NCI-H82 treated with DMSO at 0.1 percent for 48 hours (cell line): ENCODE measurements around the gene ITIH1.

Experiments
- DNase-seq: peaks from one replicate; lab custom pipeline; 2025; ENCODE audit not compliant: unreplicated experiment; lab: John Stamatoyannopoulos, UW

The ITIH1 gene

GRCh38 chr3:52810923-52811322, 33.5 kb downstream of the ITIH1 start:
- no peak for DNase-seq

- DNase-seq: no peak
Observed at GRCh38 chr3:52811452-52812011, 34.1 kb downstream of the ITIH1 start.

GRCh38 chr3:52813810-52814209, 36.4 kb downstream of the ITIH1 start:
- DNase-seq: no peak

DNA sequence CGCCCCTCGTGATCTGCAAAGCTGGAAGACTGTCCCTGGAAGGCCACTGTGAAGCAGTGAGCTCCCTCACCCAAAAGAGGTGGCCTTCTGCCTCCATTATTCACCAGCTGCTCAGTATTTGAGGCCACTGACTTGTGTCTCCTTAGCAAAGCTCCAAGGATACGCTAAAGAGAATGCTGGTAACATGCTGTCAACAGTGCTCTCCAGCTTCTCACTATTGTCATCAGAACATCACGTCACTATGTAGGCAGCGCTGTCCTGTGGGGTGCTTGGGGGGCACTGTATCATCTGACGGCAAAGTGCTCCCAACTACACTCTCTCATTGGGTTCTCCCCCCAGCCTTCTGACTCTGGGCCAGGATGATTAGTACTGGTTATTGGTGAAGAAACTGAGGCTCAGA, 38.8 kb downstream of the ITIH1 start:
- no peak for DNase-seq

- no peak for DNase-seq
Observed at GRCh38 chr3:52816654-52817053, 39.3 kb downstream of the ITIH1 start.

- DNase-seq: no peak
Observed at GRCh38 chr3:52817221-52817620, 39.8 kb downstream of the ITIH1 start.

DNA sequence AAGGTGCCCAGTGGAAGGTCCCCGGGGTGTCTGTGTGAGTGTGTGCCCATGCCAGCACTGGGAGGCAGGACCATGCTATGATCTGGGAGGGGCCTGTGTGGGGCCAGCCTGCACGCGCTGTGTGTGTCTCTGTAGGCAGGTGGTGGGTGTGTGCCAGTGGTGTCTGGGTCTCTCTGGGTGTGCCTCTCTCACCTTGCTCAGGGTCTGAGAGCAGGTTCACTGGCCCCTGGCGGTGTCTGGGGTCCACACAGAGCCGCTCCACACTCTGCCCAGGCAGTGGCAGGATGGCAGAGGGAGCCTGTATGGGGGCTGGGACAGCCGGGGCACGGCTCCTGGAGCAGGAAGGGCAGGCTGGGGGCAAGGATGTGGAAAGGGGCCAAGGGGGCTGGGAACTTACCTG, 40.5 kb downstream of the ITIH1 start:
- no peak for DNase-seq

DNA sequence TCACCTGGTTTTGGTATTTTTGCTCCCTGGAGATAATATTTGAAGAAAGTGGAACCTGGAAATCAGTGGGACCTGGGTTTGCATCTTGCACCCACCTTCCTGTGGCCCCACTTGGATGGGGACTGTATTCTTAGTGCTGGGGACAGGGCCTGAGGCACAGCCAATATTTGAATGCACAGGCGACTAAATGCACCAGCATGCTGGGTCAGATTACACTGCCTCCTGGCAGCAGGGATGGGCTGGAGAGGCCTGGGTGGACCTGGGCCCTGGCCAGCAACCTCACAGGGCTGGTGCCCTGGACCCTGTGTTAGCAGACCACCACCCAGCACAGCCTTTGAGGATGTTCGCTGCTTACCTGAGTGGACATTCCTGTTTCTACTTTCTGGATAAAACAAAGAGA, 42.5 kb downstream of the ITIH1 start:
- DNase-seq: no peak

DNA sequence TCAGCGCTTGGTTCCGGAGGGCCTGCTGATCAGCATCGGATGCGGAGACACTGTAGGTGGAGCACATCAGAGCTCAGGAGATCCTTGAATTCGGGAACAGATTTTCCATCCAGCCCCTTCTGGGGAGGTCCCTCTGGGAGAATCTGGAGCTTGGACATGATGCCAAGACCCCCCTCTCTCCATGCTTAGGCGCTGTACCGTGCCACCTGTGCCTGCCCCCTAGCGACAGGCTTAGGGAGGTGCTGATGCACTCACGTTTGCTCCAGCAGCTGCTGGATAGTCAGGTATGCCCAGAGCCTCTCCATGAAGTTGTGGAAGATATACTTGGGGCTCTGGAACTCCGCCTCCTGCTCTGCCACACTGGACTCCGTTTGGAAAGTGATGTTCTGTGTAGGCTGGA, 43.3 kb downstream of the ITIH1 start:
- DNase-seq: no peak

- DNase-seq: no peak
Observed at GRCh38 chr3:52822363-52822762, 45.0 kb downstream of the ITIH1 start.

DNA sequence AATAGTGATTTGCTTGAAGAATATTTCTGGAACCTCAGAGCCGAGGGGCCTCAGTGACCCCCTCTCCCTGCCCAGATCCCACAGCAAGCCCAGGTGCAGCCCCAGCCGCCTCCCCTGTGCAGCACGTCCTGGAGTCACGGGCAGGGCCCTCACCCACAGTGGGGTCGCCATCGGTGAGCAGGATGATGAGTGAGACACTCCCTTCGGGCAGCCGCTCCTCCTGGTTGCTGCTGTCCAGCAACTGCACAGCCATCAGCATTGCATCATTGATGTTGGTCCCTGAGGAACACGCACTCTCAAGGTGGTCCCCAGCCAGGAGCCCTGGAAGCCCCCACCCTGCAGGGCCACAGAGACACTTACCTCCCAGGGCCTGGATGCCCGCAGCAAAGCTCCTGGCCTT, 46.6 kb downstream of the ITIH1 start:
- DNase-seq: no peak

GRCh38 chr3:52827441-52827840, 50.0 kb downstream of the ITIH1 start:
- no peak for DNase-seq

- DNase-seq: no peak
Observed at GRCh38 chr3:52827866-52828376, 50.5 kb downstream of the ITIH1 start.

- DNase-seq: no peak
Observed at GRCh38 chr3:52829482-52829881, 52.1 kb downstream of the ITIH1 start.

DNA sequence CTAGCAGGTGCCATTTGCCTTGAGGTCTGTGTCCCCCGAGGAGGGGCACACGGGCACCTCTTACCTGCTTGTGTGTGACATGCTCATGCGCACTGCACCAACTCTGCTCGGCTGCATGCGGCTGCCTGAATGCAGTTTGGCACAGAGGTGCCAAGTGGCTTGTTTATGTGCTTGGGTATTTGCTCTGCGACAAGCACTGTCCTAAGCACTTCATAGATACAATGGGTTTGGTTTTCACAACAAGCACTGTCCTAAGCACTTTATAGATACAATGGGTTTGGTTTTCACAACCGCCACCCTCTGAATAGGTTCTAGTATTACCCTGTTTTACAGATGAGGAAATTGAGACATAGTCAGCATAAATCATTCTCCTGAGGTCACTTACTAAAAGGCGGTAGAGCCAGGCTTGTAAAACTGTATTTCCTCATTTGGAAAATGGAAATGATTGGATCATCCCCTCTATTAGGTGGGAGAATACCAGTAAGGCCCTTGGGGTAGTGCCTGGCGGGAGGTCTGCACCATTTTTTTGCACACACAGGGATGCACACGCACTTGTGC, 52.6 kb downstream of the ITIH1 start:
- no peak for DNase-seq

GRCh38 chr3:52830535-52831258, 53.3 kb downstream of the ITIH1 start, which contains the start of gene ITIH4:
Gene ITIH4 (minus strand): TSS chr3:52830672. CDS start chr3:52830642, 30 bp downstream.
- DNase-seq: no peak

DNA sequence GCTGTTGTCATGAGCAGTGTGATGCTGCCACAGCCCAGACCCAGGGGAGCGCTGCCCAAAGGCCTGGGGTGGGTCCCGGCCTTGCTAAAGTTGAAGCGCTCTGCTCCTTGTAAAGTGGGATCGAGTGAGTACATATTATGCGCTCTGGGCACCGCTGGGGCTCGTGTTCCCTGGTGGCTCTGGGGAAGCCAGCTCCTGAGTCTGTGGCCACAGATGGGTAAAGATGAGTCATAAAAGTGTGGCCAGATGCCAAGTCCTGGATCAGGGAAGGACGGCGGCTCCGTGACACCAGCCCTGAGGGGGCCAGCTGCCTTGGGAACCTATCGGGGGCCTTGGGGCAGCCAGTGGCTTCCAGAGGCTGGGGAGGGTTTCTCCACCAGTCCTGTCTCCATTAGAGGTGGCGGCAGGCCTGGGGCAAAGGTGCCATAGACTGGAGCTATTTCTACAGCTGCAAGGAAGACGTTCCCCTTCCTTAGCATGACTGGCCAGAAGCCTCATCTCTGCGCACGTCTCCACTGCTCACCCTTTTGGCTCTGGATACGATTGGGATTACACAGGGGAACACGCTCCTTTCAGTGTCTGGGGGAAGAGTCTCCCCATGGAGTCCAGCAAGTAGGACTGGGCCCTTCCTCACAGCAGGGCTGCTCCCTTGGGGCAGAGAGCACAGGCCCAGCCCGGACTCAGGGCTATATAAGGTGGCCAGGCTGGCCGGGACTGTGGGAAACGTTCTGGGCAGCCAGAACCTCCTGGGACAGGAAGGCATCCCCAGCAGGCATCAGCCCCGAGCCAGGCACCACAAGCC, 54.3 kb downstream of the ITIH1 start:
- DNase-seq: no peak

DNA sequence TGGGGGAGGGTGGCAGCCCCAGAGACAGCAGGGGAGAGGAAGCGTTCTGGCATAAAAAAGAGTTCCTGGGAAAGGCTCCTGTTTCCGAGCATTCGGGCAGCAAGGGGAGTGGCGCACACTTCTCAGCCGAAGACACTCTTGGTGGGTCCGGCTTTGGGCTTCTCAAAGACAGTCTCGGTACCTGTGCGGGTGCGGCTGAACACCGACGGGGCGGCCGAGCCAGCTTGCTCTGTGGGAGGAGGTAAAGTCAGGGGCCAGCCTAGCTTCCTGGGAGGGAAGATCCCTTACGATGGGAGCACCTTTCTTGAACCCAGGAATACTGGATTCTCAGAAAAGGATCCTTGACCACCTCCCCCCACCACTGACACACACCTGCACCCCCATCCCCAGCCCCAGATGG, 55.8 kb downstream of the ITIH1 start:
- no peak for DNase-seq

DNA sequence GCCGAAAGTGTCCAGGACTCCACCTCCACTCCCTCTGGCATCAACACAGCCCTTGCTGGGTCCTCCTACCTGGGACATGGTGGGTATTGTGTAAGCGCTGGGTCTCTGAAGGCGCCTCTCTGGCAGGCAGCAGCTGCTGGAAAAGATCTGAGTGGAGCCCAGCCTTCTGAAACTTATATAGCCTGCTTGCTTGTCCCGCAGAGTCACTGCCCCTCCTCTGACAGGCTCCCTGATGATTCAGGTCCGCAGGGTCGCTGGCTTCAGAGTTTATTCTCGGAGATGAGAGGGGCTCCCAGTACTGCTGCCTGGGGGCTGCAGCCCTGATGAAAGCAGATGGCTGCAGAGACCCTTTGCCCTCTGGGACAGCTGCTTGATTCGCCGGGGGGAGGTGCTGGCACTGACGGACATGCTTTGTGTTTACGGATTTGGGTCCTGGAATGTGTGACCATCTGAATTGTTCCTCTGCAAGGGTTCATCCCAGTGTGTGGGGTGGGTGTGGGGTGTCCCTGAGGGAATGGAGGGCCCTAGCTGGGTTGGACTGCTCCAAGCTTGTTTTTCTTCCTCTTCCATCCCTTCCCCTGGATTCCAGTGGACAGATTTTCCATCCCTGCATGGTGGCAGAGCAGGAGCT, 57.6 kb downstream of the ITIH1 start, which contains the start of gene MUSTN1:
Gene MUSTN1 (minus strand): TSS at position 149 of the 631 bp plus-strand sequence. CDS start 71 bp downstream, at position 78.
- peak; percentile 16 for DNase-seq

GRCh38 chr3:52835766-52836470, 58.5 kb downstream of the ITIH1 start:
- no peak for DNase-seq
